Measurements from ENCODE around the gene MAP1A. TPM values are rescaled to one million over a fixed set of nuclear protein-coding genes. Genes with fewer than 3 reads are reported as not detected.

Gene MAP1A
- total RNA-seq, 1 donor from 2014 or later = 10.8 TPM

DNA sequence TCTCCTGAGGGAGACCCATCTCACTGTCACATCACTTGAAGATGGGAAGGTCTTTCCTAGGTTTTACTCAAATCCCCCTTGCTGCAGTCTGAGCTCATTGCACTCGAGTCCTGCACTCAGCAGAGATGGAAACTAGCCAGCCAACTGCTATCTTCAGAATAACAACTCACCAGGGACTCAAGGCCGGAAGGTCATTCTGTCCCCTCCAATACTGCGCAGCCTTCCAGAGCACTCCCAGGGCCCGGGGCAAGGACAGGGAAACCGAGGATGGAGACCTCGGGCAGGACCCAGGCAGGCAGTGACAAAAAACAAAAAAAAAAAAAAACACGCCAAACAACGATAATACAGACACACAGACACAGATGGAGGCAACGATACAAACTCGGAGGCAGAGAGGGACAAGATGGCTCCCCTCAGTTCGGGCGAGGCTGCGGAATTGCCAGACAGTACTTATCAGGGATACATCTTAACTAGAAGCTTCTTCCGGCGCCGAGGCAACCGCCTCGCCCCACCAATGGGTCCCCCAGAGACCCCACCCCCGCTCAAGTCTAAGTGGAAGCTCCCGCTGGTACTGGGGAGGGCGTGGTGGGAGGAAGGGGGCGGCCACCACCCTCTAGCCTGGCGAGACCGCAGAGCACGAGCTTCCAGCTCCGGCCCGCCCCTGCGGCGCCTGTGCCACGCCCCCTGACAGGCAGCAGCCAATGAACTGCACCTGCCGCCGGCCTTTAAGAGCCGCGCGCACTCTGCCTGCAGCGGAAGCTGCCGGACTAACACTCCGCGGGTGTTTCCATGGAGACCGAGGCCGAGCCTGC, 7.0 kb upstream of the MAP1A start:
- peak; percentile 72 for DNase-seq (ENCODE audit: extremely low read depth, low read depth, low spot score)

DNA sequence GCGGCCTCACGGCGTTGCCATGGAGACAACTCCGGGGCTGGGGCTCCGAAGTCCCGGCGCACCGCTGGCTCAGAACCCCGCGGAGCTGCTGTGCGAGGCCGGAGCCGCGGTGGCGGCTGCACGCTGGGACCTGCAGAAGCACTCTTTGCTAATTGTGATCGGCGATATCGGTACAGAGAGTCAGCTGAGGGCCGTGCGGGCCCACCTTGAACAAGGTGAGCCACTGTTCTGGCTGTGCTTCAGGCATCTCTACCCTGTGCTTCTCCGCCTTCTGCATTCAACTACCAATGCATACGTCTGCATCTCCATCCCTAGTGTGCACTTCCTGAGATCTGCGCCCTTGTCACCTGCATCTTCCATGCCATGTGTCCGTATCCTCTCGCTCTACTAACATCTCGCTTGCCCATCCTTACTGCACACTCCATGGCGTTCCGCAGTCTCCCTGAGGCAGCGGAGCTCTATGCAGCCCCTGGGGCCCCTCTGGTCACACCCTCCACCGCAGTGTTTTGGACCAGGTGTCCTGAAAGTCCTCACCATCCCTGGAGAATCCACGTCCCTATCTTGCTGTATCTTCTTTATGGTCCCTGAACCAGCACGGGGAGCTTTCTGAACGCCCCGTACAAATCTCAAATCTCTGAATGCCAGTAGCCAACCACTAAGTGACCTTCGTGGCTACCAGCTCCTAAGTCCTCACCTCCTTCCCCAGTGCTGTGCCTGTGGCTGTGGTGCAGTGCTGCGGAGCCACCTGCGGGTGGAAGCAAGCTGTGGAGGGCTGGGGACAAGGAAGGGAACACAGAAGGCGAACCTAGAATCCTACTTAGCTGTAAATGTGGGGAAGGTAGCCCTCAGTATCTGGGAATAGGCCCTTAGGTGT, 6.2 kb upstream of the MAP1A start:
- DNase-seq (ENCODE audit: extremely low read depth, low read depth, low spot score) = no peak

- DNase-seq (ENCODE audit: extremely low read depth, low read depth, low spot score) = no peak
These were observed 3.9 kb upstream of the MAP1A start for GRCh38 chr15:43513550-43513949.

GRCh38 chr15:43514241-43515057, 3.0 kb upstream of the MAP1A start:
- no peak for DNase-seq (ENCODE audit: extremely low read depth, low read depth, low spot score)

GRCh38 chr15:43515741-43516140, 1.7 kb upstream of the MAP1A start:
- no peak for DNase-seq (ENCODE audit: extremely low read depth, low read depth, low spot score)

DNA sequence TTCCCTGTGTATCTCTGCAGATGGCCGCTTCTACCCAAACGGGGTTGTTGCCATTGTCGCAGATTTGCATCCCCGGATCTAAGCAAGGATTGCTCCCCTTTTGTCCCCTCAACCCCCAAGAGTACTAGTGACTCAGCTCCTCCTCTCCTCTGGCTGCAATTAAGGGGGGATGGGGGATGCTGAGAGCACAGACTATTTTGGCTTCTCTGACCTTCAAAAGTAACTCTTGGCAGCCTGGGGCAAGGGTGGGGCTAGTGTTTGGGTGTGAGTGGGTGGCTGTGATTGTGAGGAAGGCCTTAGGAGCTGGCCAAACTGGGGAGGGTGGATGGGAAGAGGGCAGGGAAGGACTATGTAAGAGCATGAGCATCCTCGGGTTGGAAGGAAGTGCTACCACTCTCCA, 1.2 kb upstream of the MAP1A start:
- no peak for DNase-seq (ENCODE audit: extremely low read depth, low read depth, low spot score)

GRCh38 chr15:43516801-43517353, 531 bp upstream of the MAP1A start:
- DNase-seq (ENCODE audit: extremely low read depth, low read depth, low spot score) = no peak

GRCh38 chr15:43518197-43518761, 871 bp downstream of the MAP1A start:
- no peak for DNase-seq (ENCODE audit: extremely low read depth, low read depth, low spot score)

GRCh38 chr15:43519196-43519595, 1.8 kb downstream of the MAP1A start:
- no peak for DNase-seq (ENCODE audit: extremely low read depth, low read depth, low spot score)

DNA sequence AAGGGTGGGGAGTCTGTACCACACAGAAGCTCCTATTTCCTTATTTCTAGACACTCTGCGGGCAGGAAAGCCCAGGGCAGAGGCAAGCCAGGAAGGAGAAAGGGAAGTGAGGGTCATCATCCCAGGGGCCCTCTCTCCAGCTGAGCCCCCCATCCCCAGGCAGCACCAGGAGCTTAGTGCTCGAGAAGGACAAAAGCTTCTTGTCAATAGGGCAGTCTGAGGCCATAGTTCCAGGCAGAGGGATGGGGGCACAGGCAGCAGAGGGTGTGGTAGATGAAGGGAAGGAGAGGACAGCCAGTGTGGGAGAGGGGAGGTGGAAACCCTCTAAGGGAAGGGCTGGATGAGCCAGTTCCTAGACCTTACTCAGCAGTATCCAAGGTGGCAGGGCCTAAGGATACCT, 2.7 kb downstream of the MAP1A start:
- no peak for DNase-seq (ENCODE audit: extremely low read depth, low read depth, low spot score)

- DNase-seq (ENCODE audit: extremely low read depth, low read depth, low spot score) = no peak
These were observed 4.0 kb downstream of the MAP1A start for GRCh38 chr15:43521419-43521818.

DNA sequence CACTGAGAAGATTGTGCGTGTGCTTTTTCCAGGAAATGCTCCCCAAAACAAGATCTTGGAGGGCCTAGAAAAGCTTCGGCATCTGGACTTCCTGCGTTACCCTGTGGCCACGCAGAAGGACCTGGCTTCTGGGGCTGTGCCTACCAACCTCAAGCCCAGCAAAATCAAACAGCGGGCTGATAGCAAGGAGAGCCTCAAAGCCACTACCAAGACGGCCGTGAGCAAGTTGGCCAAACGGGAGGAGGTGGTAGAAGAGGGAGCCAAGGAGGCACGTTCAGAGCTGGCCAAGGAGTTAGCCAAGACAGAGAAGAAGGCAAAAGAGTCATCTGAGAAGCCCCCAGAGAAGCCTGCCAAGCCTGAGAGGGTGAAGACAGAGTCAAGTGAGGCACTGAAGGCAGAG, 4.8 kb downstream of the MAP1A start:
- DNase-seq (ENCODE audit: extremely low read depth, low read depth, low spot score) = no peak

GRCh38 chr15:43523646-43524045, 6.2 kb downstream of the MAP1A start:
- no peak for DNase-seq (ENCODE audit: extremely low read depth, low read depth, low spot score)

- DNase-seq (ENCODE audit: extremely low read depth, low read depth, low spot score) = no peak
These were observed 6.9 kb downstream of the MAP1A start for GRCh38 chr15:43524254-43524845.

DNA sequence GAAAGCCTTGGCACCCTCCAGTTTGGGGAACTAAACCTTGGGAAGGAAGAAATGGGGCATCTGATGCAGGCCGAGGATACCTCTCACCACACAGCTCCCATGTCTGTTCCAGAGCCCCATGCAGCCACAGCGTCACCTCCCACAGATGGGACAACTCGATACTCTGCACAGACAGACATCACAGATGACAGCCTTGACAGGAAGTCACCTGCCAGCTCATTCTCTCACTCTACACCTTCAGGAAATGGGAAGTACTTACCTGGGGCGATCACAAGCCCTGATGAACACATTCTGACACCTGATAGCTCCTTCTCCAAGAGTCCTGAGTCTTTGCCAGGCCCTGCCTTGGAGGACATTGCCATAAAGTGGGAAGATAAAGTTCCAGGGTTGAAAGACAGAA, 7.7 kb downstream of the MAP1A start:
- DNase-seq (ENCODE audit: extremely low read depth, low read depth, low spot score) = no peak

GRCh38 chr15:43526261-43526930, 9.0 kb downstream of the MAP1A start:
- no peak for DNase-seq (ENCODE audit: extremely low read depth, low read depth, low spot score)

GRCh38 chr15:43527016-43527801, 9.8 kb downstream of the MAP1A start:
- no peak for DNase-seq (ENCODE audit: extremely low read depth, low read depth, low spot score)

DNA sequence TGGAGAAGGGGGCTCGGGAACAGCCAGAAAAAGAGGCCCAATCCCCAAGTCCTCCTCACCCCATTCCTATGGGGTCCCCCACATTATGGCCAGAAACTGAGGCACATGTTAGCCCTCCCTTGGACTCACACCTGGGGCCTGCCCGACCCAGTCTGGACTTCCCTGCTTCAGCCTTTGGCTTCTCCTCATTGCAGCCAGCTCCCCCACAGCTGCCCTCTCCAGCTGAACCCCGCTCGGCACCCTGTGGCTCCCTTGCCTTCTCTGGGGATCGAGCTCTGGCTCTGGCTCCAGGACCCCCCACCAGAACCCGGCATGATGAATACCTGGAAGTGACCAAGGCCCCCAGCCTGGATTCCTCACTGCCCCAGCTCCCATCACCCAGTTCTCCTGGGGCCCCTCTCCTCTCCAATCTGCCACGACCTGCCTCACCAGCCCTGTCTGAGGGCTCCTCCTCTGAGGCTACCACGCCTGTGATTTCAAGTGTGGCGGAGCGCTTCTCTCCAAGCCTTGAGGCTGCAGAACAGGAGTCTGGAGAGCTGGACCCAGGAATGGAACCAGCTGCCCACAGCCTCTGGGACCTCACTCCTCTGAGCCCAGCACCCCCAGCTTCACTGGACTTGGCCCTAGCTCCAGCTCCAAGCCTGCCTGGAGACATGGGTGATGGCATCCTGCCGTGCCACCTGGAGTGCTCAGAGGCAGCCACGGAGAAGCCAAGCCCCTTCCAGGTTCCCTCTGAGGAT, 10.6 kb downstream of the MAP1A start:
- DNase-seq (ENCODE audit: extremely low read depth, low read depth, low spot score) = no peak

Data from glomerular endothelial cell (primary cell).